ENCODE data around the gene SGSM1. TPM values are rescaled to one million over a fixed set of nuclear protein-coding genes. Genes with fewer than 3 reads are reported as not detected.

Gene SGSM1
- total RNA-seq, 3 donors from 2014 or later: 0.16 to 2.9 (median 1.9) TPM

DNA sequence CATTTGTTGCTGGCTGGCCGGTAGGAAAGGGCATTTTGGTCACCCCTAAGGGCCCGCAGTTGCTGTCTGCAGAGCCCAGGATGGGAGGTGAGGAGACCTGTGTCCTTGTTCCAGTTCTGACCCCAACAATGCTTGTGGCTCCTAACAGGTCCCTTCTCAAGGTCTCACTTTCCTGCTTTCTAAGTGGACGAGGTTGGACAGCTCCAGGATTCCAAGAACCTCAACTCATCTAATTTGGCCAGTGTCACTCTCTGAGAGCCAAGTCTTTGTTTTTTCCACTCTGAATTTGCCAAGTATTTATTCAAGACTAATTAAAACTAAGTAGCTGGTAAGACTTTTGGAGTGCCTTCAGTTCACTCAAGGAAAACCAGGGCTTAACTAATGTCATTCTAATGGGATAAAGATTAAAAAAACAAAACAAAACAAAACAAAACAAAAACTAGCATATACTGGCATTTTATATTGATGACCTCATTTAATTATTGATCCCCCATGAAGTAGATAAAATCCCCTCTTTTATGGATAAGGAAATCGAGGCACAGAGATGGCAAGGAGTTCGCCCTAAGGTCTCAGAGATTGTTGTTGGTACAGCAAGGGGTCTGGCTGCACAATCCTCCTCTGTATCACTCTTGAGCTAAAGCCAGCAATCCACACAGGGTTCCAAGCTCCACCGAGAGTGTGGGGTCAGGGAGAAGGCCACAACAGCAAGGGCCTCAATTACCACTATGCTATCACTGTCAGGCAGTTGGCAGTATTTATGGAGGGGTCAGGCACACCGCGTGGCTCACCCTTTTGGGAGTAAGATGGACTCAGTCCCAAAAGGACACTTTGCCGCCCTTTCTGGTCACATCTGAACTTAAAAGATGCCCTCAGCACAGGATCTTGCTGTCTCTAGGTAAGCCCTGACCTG, 8.1 kb downstream of the SGSM1 start:
- H3K27ac ChIP-seq: no peak overlapping the region
- DNase-seq (ENCODE audit: low spot score in 2 of 2): no peak
- no peak overlapping the region for H3K4me3 ChIP-seq
- intact Hi-C loops (cut with DNase I; ENCODE audit: low total_unique reads): no loop called here
- H3K4me1 ChIP-seq: no peaks in the 10 kb centered on the region
- no peaks in the 10 kb centered on the region for H3K9me3 ChIP-seq
- H3K36me3 ChIP-seq: no peaks in the 10 kb centered on the region
- TF ChIP-seq POLR2AphosphoS5 (IDR thresholded peaks at IDR 0.05) (no peak), POLR2A (IDR thresholded peaks at IDR 0.05) (no peak)
- TF ChIP-seq, protein P1, sequence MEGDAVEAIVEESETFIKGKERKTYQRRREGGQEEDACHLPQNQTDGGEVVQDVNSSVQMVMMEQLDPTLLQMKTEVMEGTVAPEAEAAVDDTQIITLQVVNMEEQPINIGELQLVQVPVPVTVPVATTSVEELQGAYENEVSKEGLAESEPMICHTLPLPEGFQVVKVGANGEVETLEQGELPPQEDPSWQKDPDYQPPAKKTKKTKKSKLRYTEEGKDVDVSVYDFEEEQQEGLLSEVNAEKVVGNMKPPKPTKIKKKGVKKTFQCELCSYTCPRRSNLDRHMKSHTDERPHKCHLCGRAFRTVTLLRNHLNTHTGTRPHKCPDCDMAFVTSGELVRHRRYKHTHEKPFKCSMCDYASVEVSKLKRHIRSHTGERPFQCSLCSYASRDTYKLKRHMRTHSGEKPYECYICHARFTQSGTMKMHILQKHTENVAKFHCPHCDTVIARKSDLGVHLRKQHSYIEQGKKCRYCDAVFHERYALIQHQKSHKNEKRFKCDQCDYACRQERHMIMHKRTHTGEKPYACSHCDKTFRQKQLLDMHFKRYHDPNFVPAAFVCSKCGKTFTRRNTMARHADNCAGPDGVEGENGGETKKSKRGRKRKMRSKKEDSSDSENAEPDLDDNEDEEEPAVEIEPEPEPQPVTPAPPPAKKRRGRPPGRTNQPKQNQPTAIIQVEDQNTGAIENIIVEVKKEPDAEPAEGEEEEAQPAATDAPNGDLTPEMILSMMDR (IDR thresholded peaks at IDR 0.05): no peak
- H3K27me3 ChIP-seq: no peaks in the 10 kb centered on the region

DNA sequence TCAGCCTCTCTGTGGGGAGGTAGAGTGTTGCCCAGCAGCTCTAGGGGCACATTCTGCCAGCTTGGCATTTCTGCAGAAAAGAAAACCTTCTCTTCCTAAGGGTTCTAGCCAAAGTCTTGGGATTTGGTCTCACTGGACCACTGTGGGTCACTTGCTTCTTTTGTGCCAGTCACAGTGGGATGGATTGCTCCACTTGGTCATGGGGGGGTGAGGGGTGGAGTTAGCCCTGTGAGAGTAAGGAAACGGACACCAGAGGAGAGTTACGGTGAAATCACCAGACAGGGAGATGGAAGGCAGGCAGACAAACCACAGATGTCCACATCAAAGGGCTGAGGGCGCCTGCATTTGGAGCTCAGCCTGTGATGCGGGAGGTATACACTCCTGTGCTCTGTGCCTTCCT, 10.8 kb downstream of the SGSM1 start:
- Histone ChIP-seq H3K4me1 (peaks cover 0 to 7% of the 10 kb centered on the region in 2 donors), H3K36me3 (no peaks in the 10 kb centered on the region), H3K9me3 (no peaks in the 10 kb centered on the region), H3K27me3 (no peaks in the 10 kb centered on the region), H3K27ac (no peak overlapping the region), H3K4me3 (no peak overlapping the region)
- DNase-seq (ENCODE audit: low spot score in 2 of 2): no peak
- intact Hi-C loops (cut with DNase I; ENCODE audit: low total_unique reads): no loop called here
- TF ChIP-seq POLR2A (IDR thresholded peaks at IDR 0.05) (no peak), POLR2AphosphoS5 (IDR thresholded peaks at IDR 0.05) (no peak)
- TF ChIP-seq, protein P1 (IDR thresholded peaks at IDR 0.05): no peak

DNA sequence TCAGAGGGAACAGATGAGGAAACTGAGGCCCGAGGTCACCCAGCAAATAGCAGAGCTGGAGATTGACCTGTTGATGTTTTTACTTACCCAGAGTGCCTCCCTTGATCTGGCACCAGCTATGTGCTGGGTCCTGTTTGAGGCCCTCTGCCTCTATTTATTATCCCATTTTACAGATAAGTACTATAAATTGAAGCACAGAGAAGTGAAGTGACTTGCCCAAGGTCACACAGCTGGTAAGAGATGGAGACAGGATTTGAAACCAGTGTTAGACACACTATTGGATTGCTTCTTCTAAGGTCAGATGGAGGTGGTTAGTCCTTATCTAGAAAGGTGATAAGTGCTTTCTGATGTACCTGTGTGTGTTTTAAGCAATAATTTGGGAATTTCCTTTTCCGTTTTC, 13.5 kb downstream of the SGSM1 start:
- no peak overlapping the region for H3K4me3 ChIP-seq
- H3K36me3 ChIP-seq: no peaks in the 10 kb centered on the region
- no peak overlapping the region for H3K27ac ChIP-seq
- intact Hi-C loops (cut with DNase I; ENCODE audit: low total_unique reads): no loop called here
- H3K9me3 ChIP-seq: no peaks in the 10 kb centered on the region
- no peak for TF ChIP-seq POLR2AphosphoS5 (IDR thresholded peaks at IDR 0.05)
- TF ChIP-seq POLR2A (IDR thresholded peaks at IDR 0.05): no peak
- TF ChIP-seq, protein P1 (IDR thresholded peaks at IDR 0.05): no peak
- DNase-seq (ENCODE audit: low spot score in 2 of 2): no peak
- H3K27me3 ChIP-seq: no peaks in the 10 kb centered on the region
- H3K4me1 ChIP-seq: peaks cover 0 to 7% of the 10 kb centered on the region in 2 donors

DNA sequence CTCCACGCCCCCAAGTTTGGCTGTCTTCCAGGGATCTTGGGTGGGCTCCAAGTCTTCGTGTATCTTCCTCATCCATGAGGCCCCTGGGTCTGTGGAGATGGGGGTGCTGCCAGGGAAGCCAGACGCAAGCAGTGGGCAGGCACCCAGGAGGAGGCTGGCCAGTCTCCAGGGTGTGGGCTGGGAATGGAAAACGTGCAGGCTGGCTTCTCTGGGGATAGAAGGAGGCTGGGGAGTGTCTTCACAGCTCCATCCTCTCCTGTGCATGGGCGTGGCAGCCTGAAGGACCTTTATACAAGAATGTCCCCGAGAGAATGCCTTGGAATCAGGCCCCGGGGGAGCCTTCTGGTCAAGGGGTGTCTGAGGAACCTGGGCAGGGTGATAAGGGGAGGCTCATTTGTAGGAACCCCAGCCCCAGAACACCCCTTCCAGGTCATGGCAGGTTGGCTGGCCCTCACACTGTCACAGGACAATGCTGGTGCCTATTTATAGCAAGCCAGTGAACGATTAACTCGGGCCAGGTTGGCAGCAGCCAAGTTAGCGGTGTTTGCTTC, 14.0 kb downstream of the SGSM1 start:
- DNase-seq (ENCODE audit: low spot score in 2 of 2): peak in 1 of 2 donors; percentile 56
- Histone ChIP-seq H3K4me3 (no peak overlapping the region), H3K27ac (no peak overlapping the region), H3K4me1 (peaks cover 0 to 7% of the 10 kb centered on the region in 2 donors), H3K27me3 (no peaks in the 10 kb centered on the region), H3K9me3 (no peaks in the 10 kb centered on the region), H3K36me3 (no peaks in the 10 kb centered on the region)
- TF ChIP-seq, protein P1 (IDR thresholded peaks at IDR 0.05): no peak
- TF ChIP-seq POLR2AphosphoS5 (IDR thresholded peaks at IDR 0.05) (no peak), POLR2A (IDR thresholded peaks at IDR 0.05) (no peak)
- intact Hi-C loops (cut with DNase I; ENCODE audit: low total_unique reads): no loop called here

DNA sequence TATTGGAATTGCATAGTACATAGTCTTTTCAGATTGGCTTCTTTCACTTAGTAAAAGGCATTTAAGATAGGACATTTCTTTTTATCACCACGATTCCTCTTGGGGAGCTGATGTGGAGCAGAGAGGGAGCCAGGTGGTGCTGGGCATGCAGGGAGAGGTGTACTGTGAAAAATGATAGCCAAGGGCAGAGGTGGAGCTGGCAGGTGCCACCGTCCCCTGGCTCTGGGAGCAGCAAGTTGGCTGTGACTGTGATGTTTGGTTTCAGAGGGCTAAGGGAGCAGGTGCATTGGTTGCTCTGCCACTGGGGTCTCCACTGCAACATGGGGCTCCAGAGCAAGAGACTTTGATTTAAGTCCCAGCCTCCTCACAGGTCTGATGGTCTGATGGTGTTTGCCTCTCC, 16.5 kb downstream of the SGSM1 start:
- TF ChIP-seq, protein P1 (IDR thresholded peaks at IDR 0.05): no peak
- no peak for TF ChIP-seq POLR2AphosphoS5 (IDR thresholded peaks at IDR 0.05)
- TF ChIP-seq POLR2A (IDR thresholded peaks at IDR 0.05): no peak
- intact Hi-C loops (cut with DNase I; ENCODE audit: low total_unique reads): no loop called here
- H3K4me3 ChIP-seq: no peak overlapping the region
- peaks cover 0 to 7% of the 10 kb centered on the region in 2 donors for H3K4me1 ChIP-seq
- H3K9me3 ChIP-seq: no peaks in the 10 kb centered on the region
- no peaks in the 10 kb centered on the region for H3K36me3 ChIP-seq
- H3K27me3 ChIP-seq: no peaks in the 10 kb centered on the region
- H3K27ac ChIP-seq: no peak overlapping the region
- DNase-seq (ENCODE audit: low spot score in 2 of 2): no peak

Measured in breast epithelium (tissue), 4 donors.